Sigmoid colon (tissue), 7 donors: ENCODE data around the gene TEX12. TPM values are rescaled to one million over a fixed set of nuclear protein-coding genes. Genes with fewer than 3 reads are reported as not detected.

ENCODE experiments used
- DNase-seq: peaks from one replicate; pipeline ENCODE4 v3.0.0-alpha.2; 2019
- H3K27ac ChIP-seq, 4 donors: fragments of 200-600 bp; sonication (generic); one replicate each; pipeline ENCODE4 v1.5.1; 2016 to 2019; ENCODE audit warnings: mild to moderate bottlenecking in 1 of 4
- H3K27me3 ChIP-seq, 3 donors: fragments of 200-600 bp; sonication (generic); one replicate each; pipeline ENCODE4 v1.5.1; 2019; ENCODE audit warnings: mild to moderate bottlenecking in 1 of 3
- H3K36me3 ChIP-seq, 4 donors: fragments of 200-600 bp; sonication (generic); one replicate each; pipeline ENCODE4 v1.5.1; 2016 to 2019
- H3K4me1 ChIP-seq, 4 donors: fragments of 200-600 bp; sonication (generic); one replicate each; pipeline ENCODE4 v1.5.1; 2017 to 2019
- H3K4me3 ChIP-seq, 4 donors: fragments of 200-600 bp; sonication (generic); one replicate each; pipeline ENCODE4 v1.5.1; 2017 to 2019; ENCODE audit warnings: mild to moderate bottlenecking in 2 of 4, moderate library complexity in 1 of 4
- H3K9me3 ChIP-seq, 4 donors: fragments of 200-600 bp in 3 of 4; sonication (generic) in 3 of 4; one replicate each; pipeline versions ENCODE4 v1.5.1 to v1.6.1; 2013 to 2019
- CTCF ChIP-seq, 4 experiments: fragments of 450-650 bp in 3 of 4; fragments of 200-600 bp in 1 of 4; IDR thresholded peaks; one replicate each; pipeline ENCODE4 v1.5.1; 2016 to 2019; ENCODE audit warnings: antibody characterized with exemption in 4 of 4, mild to moderate bottlenecking in 3 of 4, moderate library complexity in 2 of 4
- EP300 ChIP-seq, 4 donors: sonication (generic); formaldehyde crosslinking; IDR thresholded peaks; one replicate each; pipeline ENCODE4 v1.6.1; 2017; ENCODE audit warnings: antibody characterized with exemption in 4 of 4
- POLR2A ChIP-seq, 2 donors: fragments of 450-650 bp; IDR thresholded peaks; one replicate each; pipeline ENCODE4 v1.6.1; 2016; ENCODE audit warnings: antibody characterized with exemption in 2 of 2, mild to moderate bottlenecking in 2 of 2, moderate library complexity in 2 of 2
- POLR2AphosphoS5 ChIP-seq, 4 donors: sonication (generic); formaldehyde crosslinking; IDR thresholded peaks; one replicate each; pipeline ENCODE4 v1.6.1; 2017; ENCODE audit warnings: antibody characterized with exemption in 4 of 4
- WGBS, 2 donors: extraction: QIAGEN DNeasy Blood & Tissue Kit; methylation state at CpG; one replicate each; pipeline ENCODE4 v1.1.7; 2013; 5-methylcytosine and 5-hydroxymethylcytosine counted together
- intact Hi-C: fragments of 100-400 bp; cut with DNase I; formaldehyde crosslinking; loops from one replicate; pipeline ENCODE4 v1.15.1; 2023
- polyA plus RNA-seq, 3 donors: library from polyadenylated mRNA; stranded (reverse); fragments of 200-250 nt; gene quantifications; one replicate each; pipeline ENCODE4 v1.2.3, GENCODE V29; 2013
- total RNA-seq, 4 donors: library from RNA; depleted of rRNA; stranded (reverse); fragments of >200 nt; gene quantifications; one replicate each; pipeline ENCODE4 v1.1.0, GENCODE V29; 2016
- donor health status: healthy with polysubstance abuse.
- donor health status: Bipolar disorder and iron deficiency.
- donor health status: healthy.

Gene TEX12
- total and polyA plus RNA-seq, 7 donors = 0.68 to 1.5 (median 1.1) TPM; not detected in 4

- H3K9me3 ChIP-seq = no peaks in the 10 kb centered on the region
- DNase-seq = no peak
- no peaks in the 10 kb centered on the region for H3K27me3 ChIP-seq
- no peak overlapping the region for H3K27ac ChIP-seq
- H3K36me3 ChIP-seq = no peaks in the 10 kb centered on the region
- no peak for TF ChIP-seq EP300 (IDR thresholded peaks at IDR 0.05)
- no peak for TF ChIP-seq POLR2AphosphoS5 (IDR thresholded peaks at IDR 0.05)
- no peak for TF ChIP-seq POLR2A (IDR thresholded peaks at IDR 0.05)
- TF ChIP-seq CTCF (IDR thresholded peaks at IDR 0.05) = no peak
- 34 to 38% methylated on average over 3 of the region's 3 CpGs for WGBS, 2 donors
- H3K4me3 ChIP-seq = no peak overlapping the region
- H3K4me1 ChIP-seq = peaks cover 0 to 8% (median 0%) of the 10 kb centered on the region in 4 donors
- intact Hi-C loops = no loop called here
These were observed 2.1 kb upstream of the TEX12 start for GRCh38 chr11:112165049-112165448.

GRCh38 chr11:112166562-112166961, 610 bp upstream of the TEX12 start:
- Histone ChIP-seq H3K4me1 (no peaks in the 10 kb centered on the region), H3K27me3 (no peaks in the 10 kb centered on the region), H3K27ac (no peak overlapping the region), H3K9me3 (no peaks in the 10 kb centered on the region), H3K4me3 (no peak overlapping the region), H3K36me3 (no peaks in the 10 kb centered on the region)
- WGBS, 2 donors = 11 to 62% methylated on average over 8 of the region's 8 CpGs
- TF ChIP-seq POLR2AphosphoS5 (IDR thresholded peaks at IDR 0.05) (no peak), EP300 (IDR thresholded peaks at IDR 0.05) (no peak), CTCF (IDR thresholded peaks at IDR 0.05) (no peak), POLR2A (IDR thresholded peaks at IDR 0.05) (no peak)
- intact Hi-C loops = no loop called here
- DNase-seq = no peak

GRCh38 chr11:112172362-112172994, 5.3 kb downstream of the TEX12 start:
- H3K27me3 ChIP-seq = no peaks in the 10 kb centered on the region
- WGBS, 2 donors = 61 to 85% methylated on average over 2 of the region's 2 CpGs
- no peak for DNase-seq
- H3K27ac ChIP-seq = no peak overlapping the region
- no peaks in the 10 kb centered on the region for H3K9me3 ChIP-seq
- H3K36me3 ChIP-seq = no peaks in the 10 kb centered on the region
- H3K4me1 ChIP-seq = peaks cover 0 to 29% (median 22%) of the 10 kb centered on the region in 4 donors
- intact Hi-C loops = no loop called here
- TF ChIP-seq POLR2A (IDR thresholded peaks at IDR 0.05) (no peak), EP300 (IDR thresholded peaks at IDR 0.05) (no peak), CTCF (IDR thresholded peaks at IDR 0.05) (no peak), POLR2AphosphoS5 (IDR thresholded peaks at IDR 0.05) (no peak)
- no peak overlapping the region for H3K4me3 ChIP-seq

- DNase-seq = no peak
- Histone ChIP-seq H3K27me3 (no peaks in the 10 kb centered on the region), H3K4me1 (peaks cover 0 to 31% (median 22%) of the 10 kb centered on the region in 4 donors), H3K9me3 (no peaks in the 10 kb centered on the region), H3K36me3 (no peaks in the 10 kb centered on the region), H3K4me3 (no peak overlapping the region), H3K27ac (no peak overlapping the region)
- TF ChIP-seq CTCF (IDR thresholded peaks at IDR 0.05) (no peak), POLR2AphosphoS5 (IDR thresholded peaks at IDR 0.05) (no peak), EP300 (IDR thresholded peaks at IDR 0.05) (no peak), POLR2A (IDR thresholded peaks at IDR 0.05) (no peak)
- 80 to 89% methylated on average over 3 of the region's 3 CpGs for WGBS, 2 donors
- intact Hi-C loops = no loop called here
These were observed 6.0 kb downstream of the TEX12 start for GRCh38 chr11:112173152-112173551.
